ENCODE data around the gene KCNQ1. TPM values are rescaled to one million over a fixed set of nuclear protein-coding genes. Genes with fewer than 3 reads are reported as not detected.

KCNQ1 gene
- total RNA-seq, 1 experiment from 2014 or later: 2.3 TPM

- peaks cover 17% of the 10 kb centered on the region; the same call in 1 of the 2 replicates for H3K27me3 ChIP-seq (ENCODE audit: insufficient read depth, low read length)
Measured at GRCh38 chr11:2555336-2555735, 110.5 kb downstream of the KCNQ1 start.

More at GRCh38 chr11:2555336-2555735, 110.5 kb downstream of the KCNQ1 start:
- H4K8ac ChIP-seq (replicated peaks; ENCODE audit: insufficient read length, low read depth, low read length): no peak overlapping the region
- no peak overlapping the region for H3K4me2 ChIP-seq (ENCODE audit: insufficient read depth, insufficient read length, low read length)
- H3K18ac ChIP-seq (ENCODE audit: insufficient read length, low read depth, low read length): no peak overlapping the region
- H4K20me1 ChIP-seq (ENCODE audit: control insufficient read depth, insufficient read depth, insufficient read length): no peaks in the 10 kb centered on the region
- no peak overlapping the region for H3K27ac ChIP-seq (ENCODE audit: insufficient read length, low read depth, low read length)
- H4K91ac ChIP-seq (ENCODE audit: insufficient read length, low read depth, low read length): no peak overlapping the region
- H3K4me1 ChIP-seq (ENCODE audit: insufficient read depth, low read length): no peaks in the 10 kb centered on the region
- H3K56ac ChIP-seq (ENCODE audit: insufficient read length, low read depth, low read length): no peak overlapping the region
- Mint-ChIP-seq H3K36me3 (ENCODE audit: insufficient read depth in 1 of 3, low read depth in 3 of 3) (peaks cover 0 to 9% (median 3%) of the 10 kb centered on the region in 3 experiments; a peak in 3 of 7 replicates), H3K27ac (no peak overlapping the region), H3K4me3 (no peak overlapping the region), H3K27me3 (ENCODE audit: low read depth) (peaks cover 93% of the 10 kb centered on the region), H3K9me3 (peaks cover 2 to 9% of the 10 kb centered on the region in 2 experiments), H3K4me1 (peaks cover 6 to 13% of the 10 kb centered on the region in 2 experiments)
- no peak overlapping the region for H3K9ac ChIP-seq (ENCODE audit: extremely low read depth, insufficient read length, low read length)
- H3K79me1 ChIP-seq (ENCODE audit: insufficient read depth, low read depth, low read length, poor library complexity, severe bottlenecking): no peaks in the 10 kb centered on the region
- DNase-seq: no peak
- H2BK15ac ChIP-seq (ENCODE audit: low read depth, low read length): no peak overlapping the region
- H3K23me2 ChIP-seq (ENCODE audit: insufficient read length, low read depth, low read length, poor library complexity, severe bottlenecking): no peaks in the 10 kb centered on the region
- no peaks in the 10 kb centered on the region for H3K9me3 ChIP-seq (ENCODE audit: control insufficient read depth, low read depth, low read length)
- WGBS (ENCODE audit: extremely low coverage, insufficient read length, low lambda C conversion rate): no CpG with 5 or more reads among the region's 11 CpGs
- no peak overlapping the region for H3T11ph ChIP-seq (ENCODE audit: low read length)
- H3K4ac ChIP-seq (ENCODE audit: low read depth, low read length): no peak overlapping the region
- no peak overlapping the region for H2BK20ac ChIP-seq (ENCODE audit: low read depth, low read length, poor library complexity, severe bottlenecking)
- H2BK120ac ChIP-seq (ENCODE audit: low read depth, low read length, poor library complexity, severe bottlenecking): no peak overlapping the region
- no peak for TF ChIP-seq CTCF (conservative IDR thresholded peaks at IDR 0.05)
- no peak overlapping the region for H4K5ac ChIP-seq (ENCODE audit: insufficient read length, low read depth, low read length)
- no peak overlapping the region for H3K14ac ChIP-seq (ENCODE audit: insufficient read depth, low read length)
- H3K23ac ChIP-seq (ENCODE audit: insufficient read length, low read depth, low read length): no peak overlapping the region
- no peak overlapping the region for H2AFZ ChIP-seq (ENCODE audit: low read length)
- H2BK5ac ChIP-seq (ENCODE audit: insufficient read length, low read length): no peak overlapping the region
- H2BK12ac ChIP-seq (ENCODE audit: insufficient read length, low read depth, low read length): no peak overlapping the region
- H2AK5ac ChIP-seq (ENCODE audit: insufficient read length, low read length): no peak overlapping the region
- no peaks in the 10 kb centered on the region for H3K79me2 ChIP-seq (ENCODE audit: insufficient read depth, low read length)

Measured in H9 (cell line).